Measurements from ENCODE around the gene LZTFL1.

Gene LZTFL1

DNA sequence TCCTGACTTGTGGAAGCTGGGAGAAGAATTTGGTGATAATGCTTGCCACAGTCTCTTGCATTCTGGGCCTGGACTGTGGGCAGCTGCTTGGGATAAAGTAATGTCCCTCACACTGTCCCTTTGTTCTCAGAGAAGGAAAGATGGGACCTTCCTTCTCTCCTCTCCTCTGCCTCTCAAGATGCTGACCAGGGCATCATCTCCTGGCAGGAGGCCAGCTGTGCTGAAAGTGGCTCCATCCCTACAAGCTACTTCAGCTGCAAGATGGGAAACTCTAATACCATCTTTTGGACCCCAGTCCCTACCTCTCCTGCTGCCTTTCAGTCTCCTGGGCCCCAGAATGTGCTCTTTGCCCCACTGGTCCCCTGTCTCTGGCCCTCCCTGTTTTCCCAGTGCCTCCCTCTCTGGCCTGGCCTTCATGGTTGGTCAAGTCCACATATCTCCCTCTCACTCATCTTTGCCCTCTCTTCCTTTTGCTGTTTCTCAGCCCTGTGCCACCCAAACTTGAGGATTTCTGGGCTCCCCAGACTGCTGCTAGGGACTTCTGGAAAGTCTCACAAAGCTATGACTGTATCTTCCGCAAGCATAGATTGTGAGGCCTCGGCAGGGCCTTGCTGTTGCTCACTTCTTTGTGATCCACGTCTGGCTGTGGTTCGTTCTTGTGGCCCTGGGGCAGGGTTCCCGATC is 38.5 kb downstream of the LZTFL1 start:
- TF ChIP-seq CREB1 (IDR thresholded peaks at IDR 0.05; ENCODE audit: low read depth) = no peak
- 0 out of 2 replicates have a peak, but pooled peaks have one; percentile 11 for TF ChIP-seq NFIC (IDR thresholded peaks at IDR 0.05)

DNA sequence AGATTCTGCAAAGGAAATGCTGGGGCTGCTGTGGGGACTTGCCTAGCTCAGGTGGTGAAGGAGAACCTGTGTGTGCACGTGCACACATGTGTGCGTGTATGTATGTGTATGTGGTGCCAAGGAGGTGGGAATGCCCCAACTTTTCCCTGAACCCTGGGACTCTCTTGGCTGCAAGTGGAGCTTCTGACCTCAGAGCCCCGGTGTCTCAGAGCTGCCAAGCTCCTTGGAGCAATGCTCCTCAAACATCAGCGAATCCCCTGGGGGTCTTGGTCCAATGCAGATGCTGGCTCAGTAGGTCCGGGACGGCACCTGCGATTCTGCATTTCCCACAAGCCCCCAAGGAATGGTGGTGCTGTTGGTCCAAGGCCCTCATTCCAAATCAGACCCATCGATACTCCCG is 39.8 kb downstream of the LZTFL1 start:
- TF ChIP-seq, protein P1, sequence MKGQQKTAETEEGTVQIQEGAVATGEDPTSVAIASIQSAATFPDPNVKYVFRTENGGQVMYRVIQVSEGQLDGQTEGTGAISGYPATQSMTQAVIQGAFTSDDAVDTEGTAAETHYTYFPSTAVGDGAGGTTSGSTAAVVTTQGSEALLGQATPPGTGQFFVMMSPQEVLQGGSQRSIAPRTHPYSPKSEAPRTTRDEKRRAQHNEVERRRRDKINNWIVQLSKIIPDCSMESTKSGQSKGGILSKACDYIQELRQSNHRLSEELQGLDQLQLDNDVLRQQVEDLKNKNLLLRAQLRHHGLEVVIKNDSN (IDR thresholded peaks at IDR 0.05) = no peak
- no peak for TF ChIP-seq TAF1 (IDR thresholded peaks at IDR 0.05; ENCODE audit: low read depth)

DNA sequence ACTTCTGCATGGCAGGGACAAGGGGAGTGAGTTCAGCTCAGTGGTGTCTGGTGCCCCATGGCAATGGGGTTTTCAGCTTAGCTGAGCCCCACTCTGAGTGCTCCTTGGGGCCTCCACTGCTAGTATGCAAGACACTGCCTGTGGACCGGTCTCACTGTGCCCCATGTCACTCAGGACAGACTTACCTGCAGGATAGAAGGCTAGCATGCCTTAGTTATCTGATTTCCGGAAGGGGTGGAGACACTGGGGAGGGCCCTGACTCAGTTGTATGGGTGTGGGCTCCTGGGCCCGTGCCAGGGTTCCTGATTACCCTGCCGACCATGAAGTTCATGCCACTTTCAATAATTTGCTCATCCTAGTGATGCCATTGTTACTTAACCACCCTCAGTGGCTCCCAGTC is 41.3 kb downstream of the LZTFL1 start:
- no peak for TF ChIP-seq FOXM1 (IDR thresholded peaks at IDR 0.05; ENCODE audit: borderline replicate concordance, low read depth)
- TF ChIP-seq EP300 (IDR thresholded peaks at IDR 0.05; ENCODE audit: borderline replicate concordance) = no peak
- TF ChIP-seq CEBPB (IDR thresholded peaks at IDR 0.05) = no peak
- no peak for TF ChIP-seq YY1 (IDR thresholded peaks at IDR 0.05; ENCODE audit: low read depth)
- no peak for TF ChIP-seq TCF12 (IDR thresholded peaks at IDR 0.05; ENCODE audit: low read depth)
- TF ChIP-seq EGR1 (IDR thresholded peaks at IDR 0.05) = no peak
- TF ChIP-seq CREB1 (IDR thresholded peaks at IDR 0.05; ENCODE audit: low read depth) = no peak
- TF ChIP-seq, protein P1 (IDR thresholded peaks at IDR 0.05) = no peak
- TF ChIP-seq NFIC (IDR thresholded peaks at IDR 0.05) = no peak
- TF ChIP-seq TAF1 (IDR thresholded peaks at IDR 0.05; ENCODE audit: low read depth) = no peak

DNA sequence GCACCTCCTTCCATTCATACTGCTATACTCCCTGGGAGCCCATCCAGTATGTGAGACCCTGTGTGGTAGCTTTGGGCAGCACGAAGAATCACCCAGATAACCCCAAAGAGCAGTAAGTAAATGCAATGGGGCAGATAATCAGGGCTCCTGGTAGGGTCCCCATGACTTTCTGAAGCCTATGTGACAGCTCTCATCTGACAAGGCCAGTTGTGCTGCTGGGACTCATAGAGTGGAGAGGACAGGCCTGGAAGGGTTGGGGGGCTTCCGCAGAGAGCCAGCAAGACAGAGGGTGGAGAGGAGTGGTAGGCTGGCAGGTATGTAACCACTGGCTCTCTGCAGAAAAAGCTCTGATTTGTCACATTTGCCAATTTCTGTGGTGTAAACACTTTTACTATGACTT is 42.3 kb downstream of the LZTFL1 start:
- TF ChIP-seq EP300 (IDR thresholded peaks at IDR 0.05; ENCODE audit: borderline replicate concordance) = no peak
- no peak for TF ChIP-seq TAF1 (IDR thresholded peaks at IDR 0.05; ENCODE audit: low read depth)
- TF ChIP-seq FOXM1 (IDR thresholded peaks at IDR 0.05; ENCODE audit: borderline replicate concordance, low read depth) = no peak
- TF ChIP-seq, protein P2, sequence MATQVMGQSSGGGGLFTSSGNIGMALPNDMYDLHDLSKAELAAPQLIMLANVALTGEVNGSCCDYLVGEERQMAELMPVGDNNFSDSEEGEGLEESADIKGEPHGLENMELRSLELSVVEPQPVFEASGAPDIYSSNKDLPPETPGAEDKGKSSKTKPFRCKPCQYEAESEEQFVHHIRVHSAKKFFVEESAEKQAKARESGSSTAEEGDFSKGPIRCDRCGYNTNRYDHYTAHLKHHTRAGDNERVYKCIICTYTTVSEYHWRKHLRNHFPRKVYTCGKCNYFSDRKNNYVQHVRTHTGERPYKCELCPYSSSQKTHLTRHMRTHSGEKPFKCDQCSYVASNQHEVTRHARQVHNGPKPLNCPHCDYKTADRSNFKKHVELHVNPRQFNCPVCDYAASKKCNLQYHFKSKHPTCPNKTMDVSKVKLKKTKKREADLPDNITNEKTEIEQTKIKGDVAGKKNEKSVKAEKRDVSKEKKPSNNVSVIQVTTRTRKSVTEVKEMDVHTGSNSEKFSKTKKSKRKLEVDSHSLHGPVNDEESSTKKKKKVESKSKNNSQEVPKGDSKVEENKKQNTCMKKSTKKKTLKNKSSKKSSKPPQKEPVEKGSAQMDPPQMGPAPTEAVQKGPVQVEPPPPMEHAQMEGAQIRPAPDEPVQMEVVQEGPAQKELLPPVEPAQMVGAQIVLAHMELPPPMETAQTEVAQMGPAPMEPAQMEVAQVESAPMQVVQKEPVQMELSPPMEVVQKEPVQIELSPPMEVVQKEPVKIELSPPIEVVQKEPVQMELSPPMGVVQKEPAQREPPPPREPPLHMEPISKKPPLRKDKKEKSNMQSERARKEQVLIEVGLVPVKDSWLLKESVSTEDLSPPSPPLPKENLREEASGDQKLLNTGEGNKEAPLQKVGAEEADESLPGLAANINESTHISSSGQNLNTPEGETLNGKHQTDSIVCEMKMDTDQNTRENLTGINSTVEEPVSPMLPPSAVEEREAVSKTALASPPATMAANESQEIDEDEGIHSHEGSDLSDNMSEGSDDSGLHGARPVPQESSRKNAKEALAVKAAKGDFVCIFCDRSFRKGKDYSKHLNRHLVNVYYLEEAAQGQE (IDR thresholded peaks at IDR 0.05; ENCODE audit: low read depth) = no peak
- no peak for TF ChIP-seq RAD21 (IDR thresholded peaks at IDR 0.05; ENCODE audit: low read depth)
- TF ChIP-seq YY1 (IDR thresholded peaks at IDR 0.05; ENCODE audit: low read depth) = no peak
- no peak for TF ChIP-seq TCF12 (IDR thresholded peaks at IDR 0.05; ENCODE audit: low read depth)
- TF ChIP-seq NFIC (IDR thresholded peaks at IDR 0.05) = no peak
- TF ChIP-seq, protein P1 (IDR thresholded peaks at IDR 0.05) = no peak
- no peak for TF ChIP-seq ZBTB7A (IDR thresholded peaks at IDR 0.05; ENCODE audit: low read depth)
- no peak for TF ChIP-seq CEBPB (IDR thresholded peaks at IDR 0.05)
- no peak for TF ChIP-seq TEAD4 (IDR thresholded peaks at IDR 0.05)
- TF ChIP-seq, protein P3, sequence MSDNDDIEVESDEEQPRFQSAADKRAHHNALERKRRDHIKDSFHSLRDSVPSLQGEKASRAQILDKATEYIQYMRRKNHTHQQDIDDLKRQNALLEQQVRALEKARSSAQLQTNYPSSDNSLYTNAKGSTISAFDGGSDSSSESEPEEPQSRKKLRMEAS (IDR thresholded peaks at IDR 0.05) = no peak
- no peak for TF ChIP-seq CREB1 (IDR thresholded peaks at IDR 0.05; ENCODE audit: low read depth)
- no peak for TF ChIP-seq EGR1 (IDR thresholded peaks at IDR 0.05)

DNA sequence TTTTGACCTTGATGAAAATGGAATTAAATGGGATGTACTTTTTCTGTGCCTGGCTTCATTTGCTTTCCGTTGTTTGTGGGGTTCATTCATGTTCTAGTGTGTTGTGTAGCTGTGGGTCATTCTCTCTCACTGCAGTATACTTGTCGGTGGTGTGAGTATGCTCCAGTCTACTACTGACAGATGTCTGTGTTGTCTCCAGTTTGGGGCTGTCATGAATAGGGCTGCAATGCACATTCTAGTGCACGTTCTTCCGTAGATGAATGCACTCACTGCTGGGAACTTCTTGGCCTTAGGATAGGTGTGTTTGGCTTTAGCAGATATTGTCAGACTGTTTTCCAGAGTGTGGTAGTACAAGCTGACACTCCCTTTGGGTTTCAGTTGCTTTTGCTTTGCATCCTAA is 43.9 kb downstream of the LZTFL1 start:
- TF ChIP-seq, protein P3 (IDR thresholded peaks at IDR 0.05) = no peak
- TF ChIP-seq RAD21 (IDR thresholded peaks at IDR 0.05; ENCODE audit: low read depth) (no peak), FOXM1 (IDR thresholded peaks at IDR 0.05; ENCODE audit: borderline replicate concordance, low read depth) (no peak), EP300 (IDR thresholded peaks at IDR 0.05; ENCODE audit: borderline replicate concordance) (no peak)

DNA sequence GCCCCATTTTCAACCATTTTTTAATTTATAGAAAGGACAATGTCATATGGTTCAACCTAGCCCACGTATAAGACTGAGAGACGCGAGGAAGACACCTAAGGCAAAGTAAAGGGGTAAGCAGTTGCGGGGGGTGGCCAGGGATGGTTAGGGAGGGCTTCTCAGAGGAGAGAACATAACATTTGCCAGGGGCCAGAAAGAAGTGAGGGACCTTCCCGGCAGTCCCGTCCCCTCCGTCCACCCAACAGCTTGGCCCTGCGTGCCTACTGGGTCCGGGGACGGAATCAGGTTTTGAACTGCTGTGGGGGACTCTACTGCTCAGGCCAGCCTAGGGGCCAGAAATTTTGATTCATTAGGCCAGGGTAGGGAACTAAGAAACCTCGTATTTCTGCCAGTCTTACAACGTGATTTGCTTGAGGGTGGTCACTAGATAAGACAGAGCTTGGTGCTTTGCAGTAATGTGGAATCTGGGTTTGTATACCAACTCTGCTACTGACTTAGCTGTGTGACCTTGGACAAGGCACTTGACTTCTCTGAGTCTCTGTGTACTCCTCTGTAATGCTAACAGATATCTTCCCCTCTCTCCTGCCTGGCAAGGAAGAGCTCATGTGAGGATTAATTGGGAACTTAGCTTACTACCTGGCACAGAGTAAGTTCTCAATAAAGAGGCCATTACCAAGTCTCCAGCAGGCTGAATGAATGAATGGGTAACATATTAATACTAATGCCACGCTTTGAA is 44.8 kb downstream of the LZTFL1 start:
- TF ChIP-seq ZBTB7A (IDR thresholded peaks at IDR 0.05; ENCODE audit: low read depth) = no peak
- TF ChIP-seq YY1 (IDR thresholded peaks at IDR 0.05; ENCODE audit: low read depth) = no peak
- no peak for TF ChIP-seq CEBPB (IDR thresholded peaks at IDR 0.05)
- TF ChIP-seq TAF1 (IDR thresholded peaks at IDR 0.05; ENCODE audit: low read depth) = no peak
- no peak for TF ChIP-seq NFIC (IDR thresholded peaks at IDR 0.05)
- TF ChIP-seq TCF12 (IDR thresholded peaks at IDR 0.05; ENCODE audit: low read depth) = no peak
- TF ChIP-seq, protein P1 (IDR thresholded peaks at IDR 0.05) = no peak
- TF ChIP-seq EP300 (IDR thresholded peaks at IDR 0.05; ENCODE audit: borderline replicate concordance) = no peak
- no peak for TF ChIP-seq CREB1 (IDR thresholded peaks at IDR 0.05; ENCODE audit: low read depth)
- TF ChIP-seq, protein P3 (IDR thresholded peaks at IDR 0.05) = no peak
- no peak for TF ChIP-seq RAD21 (IDR thresholded peaks at IDR 0.05; ENCODE audit: low read depth)
- TF ChIP-seq EGR1 (IDR thresholded peaks at IDR 0.05) = no peak
- TF ChIP-seq, protein P2 (IDR thresholded peaks at IDR 0.05; ENCODE audit: low read depth) = no peak
- TF ChIP-seq TEAD4 (IDR thresholded peaks at IDR 0.05) = no peak
